Skeletal muscle satellite cell (primary cell): Measurements from ENCODE around the gene MAD1L1.

Experiments
- H3K27me3 ChIP-seq: 2 replicates; pipeline ENCODE4 v1.7.0; 2013; ENCODE audit warnings: low read length; ENCODE audit not compliant: control insufficient read depth, insufficient read depth
- H3K36me3 ChIP-seq: 2 replicates; pipeline ENCODE4 v1.7.0; 2013; ENCODE audit warnings: mild to moderate bottlenecking, control low read depth, low read length; ENCODE audit not compliant: insufficient read depth
- H3K4me1 ChIP-seq: 2 replicates; pipeline ENCODE4 v1.7.0; 2013; ENCODE audit warnings: low read length; ENCODE audit not compliant: control insufficient read depth, insufficient read depth
- H3K4me2 ChIP-seq: 2 replicates; pipeline ENCODE4 v1.7.0; 2013; ENCODE audit warnings: mild to moderate bottlenecking, low read length
- H3K4me3 ChIP-seq: 2 replicates; pipeline ENCODE4 v1.7.0; 2013; ENCODE audit warnings: low read length
- H3K9ac ChIP-seq: 2 replicates; pipeline ENCODE4 v1.7.0; 2013; ENCODE audit warnings: mild to moderate bottlenecking, low read depth, low read length, moderate library complexity
- H3K9me3 ChIP-seq: replicated peaks from 2 replicates; pipeline ENCODE4 v1.7.0; 2013; ENCODE audit warnings: mild to moderate bottlenecking, control low read depth, low read length

MAD1L1 gene

GRCh38 chr7:1892011-1892965 lies 340.5 kb downstream of the MAD1L1 start:
- Histone ChIP-seq H3K27me3 (no peaks in the 10 kb centered on the region), H3K9me3 (no peaks in the 10 kb centered on the region), H3K4me2 (no peak overlapping the region), H3K36me3 (peaks cover 17% of the 10 kb centered on the region), H3K4me1 (peaks cover 13% of the 10 kb centered on the region), H3K9ac (no peak overlapping the region), H3K4me3 (no peak overlapping the region)

- H3K4me3 ChIP-seq = no peak overlapping the region
- peaks cover 12% of the 10 kb centered on the region for H3K36me3 ChIP-seq
- peaks cover 10% of the 10 kb centered on the region for H3K4me1 ChIP-seq
- H3K9ac ChIP-seq = no peak overlapping the region
- H3K4me2 ChIP-seq = no peak overlapping the region
- H3K27me3 ChIP-seq = no peaks in the 10 kb centered on the region
- H3K9me3 ChIP-seq = no peaks in the 10 kb centered on the region
Observed at GRCh38 chr7:1890289-1891235, 342.2 kb downstream of the MAD1L1 start.

GRCh38 chr7:1889556-1890181 lies 343.1 kb downstream of the MAD1L1 start:
- peaks cover 9% of the 10 kb centered on the region for H3K4me1 ChIP-seq
- H3K36me3 ChIP-seq = peaks cover 12% of the 10 kb centered on the region
- H3K9ac ChIP-seq = no peak overlapping the region

GRCh38 chr7:1889091-1889490 lies 343.7 kb downstream of the MAD1L1 start:
- Histone ChIP-seq H3K4me3 (no peak overlapping the region), H3K9ac (no peak overlapping the region), H3K9me3 (no peaks in the 10 kb centered on the region), H3K27me3 (no peaks in the 10 kb centered on the region), H3K4me1 (peaks cover 12% of the 10 kb centered on the region), H3K36me3 (peaks cover 12% of the 10 kb centered on the region), H3K4me2 (no peak overlapping the region)

More at GRCh38 chr7:1889556-1890181, 343.1 kb downstream of the MAD1L1 start:
- Histone ChIP-seq H3K27me3 (no peaks in the 10 kb centered on the region), H3K4me3 (no peak overlapping the region), H3K4me2 (no peak overlapping the region), H3K9me3 (no peaks in the 10 kb centered on the region)

- Histone ChIP-seq H3K4me2 (no peak overlapping the region), H3K36me3 (peaks cover 12% of the 10 kb centered on the region), H3K9me3 (no peaks in the 10 kb centered on the region), H3K4me1 (peaks cover 19% of the 10 kb centered on the region), H3K27me3 (no peaks in the 10 kb centered on the region), H3K9ac (no peak overlapping the region), H3K4me3 (no peak overlapping the region)
Observed at GRCh38 chr7:1888425-1888824, 344.3 kb downstream of the MAD1L1 start.

- Histone ChIP-seq H3K9me3 (no peaks in the 10 kb centered on the region), H3K27me3 (no peaks in the 10 kb centered on the region), H3K4me2 (no peak overlapping the region), H3K4me1 (peaks cover 30% of the 10 kb centered on the region), H3K4me3 (no peak overlapping the region), H3K9ac (no peak overlapping the region), H3K36me3 (peaks cover 12% of the 10 kb centered on the region)
Observed at GRCh38 chr7:1887251-1887650, 345.5 kb downstream of the MAD1L1 start.

- H3K9me3 ChIP-seq = no peaks in the 10 kb centered on the region
- no peak overlapping the region for H3K4me2 ChIP-seq
- H3K36me3 ChIP-seq = peaks cover 12% of the 10 kb centered on the region
- H3K27me3 ChIP-seq = no peaks in the 10 kb centered on the region
- peaks cover 30% of the 10 kb centered on the region for H3K4me1 ChIP-seq
- no peak overlapping the region for H3K9ac ChIP-seq
- H3K4me3 ChIP-seq = no peak overlapping the region
Observed at GRCh38 chr7:1886361-1887064, 346.2 kb downstream of the MAD1L1 start.

- Histone ChIP-seq H3K9me3 (no peaks in the 10 kb centered on the region), H3K4me1 (peaks cover 30% of the 10 kb centered on the region), H3K27me3 (no peaks in the 10 kb centered on the region), H3K4me2 (no peak overlapping the region), H3K4me3 (no peak overlapping the region), H3K9ac (no peak overlapping the region), H3K36me3 (peaks cover 12% of the 10 kb centered on the region)
Observed at GRCh38 chr7:1885465-1886226, 347.1 kb downstream of the MAD1L1 start.

- Histone ChIP-seq H3K4me2 (no peak overlapping the region), H3K4me1 (peaks cover 28% of the 10 kb centered on the region), H3K36me3 (peaks cover 12% of the 10 kb centered on the region)
Observed at GRCh38 chr7:1884583-1885350, 348.0 kb downstream of the MAD1L1 start.

More at GRCh38 chr7:1884583-1885350, 348.0 kb downstream of the MAD1L1 start:
- H3K27me3 ChIP-seq = no peaks in the 10 kb centered on the region
- H3K4me3 ChIP-seq = no peak overlapping the region
- H3K9ac ChIP-seq = no peak overlapping the region
- H3K9me3 ChIP-seq = no peaks in the 10 kb centered on the region
